SKM-1 (cell line): ENCODE measurements around the gene C9orf50.
"Not testable (repeated sequence)": the region's sequence is repeated elsewhere in the genome, so short reads cannot be mapped to it uniquely, and the experiment has no call there.

Experiments
- DNase-seq: peaks from one replicate; lab custom pipeline; 2025; ENCODE audit not compliant: unreplicated experiment; lab: John Stamatoyannopoulos, UW

Gene C9orf50

DNA sequence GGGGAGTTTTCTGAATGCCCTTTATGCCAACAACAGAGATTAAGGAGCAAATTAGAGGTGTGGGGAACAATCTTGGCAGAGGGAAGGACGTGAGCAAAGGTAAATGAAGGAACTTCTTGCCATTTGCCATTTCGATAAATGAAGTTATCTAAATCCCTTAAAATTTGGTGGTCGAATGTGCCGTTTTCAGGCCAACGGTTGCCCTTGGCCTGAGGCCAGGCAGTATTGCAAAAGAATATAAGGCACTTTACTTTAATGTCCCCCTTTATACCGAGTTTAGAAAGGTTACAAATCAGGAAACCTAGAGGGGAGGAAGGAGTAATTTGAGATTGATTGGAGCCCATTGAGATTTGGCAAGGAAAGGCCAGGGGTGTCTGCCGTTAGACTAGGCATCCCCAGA lies 26.3 kb downstream of the C9orf50 start:
- no peak for DNase-seq

- not testable (repeated sequence) for DNase-seq
Observed at GRCh38 chr9:129592790-129593189, 28.1 kb downstream of the C9orf50 start.

- DNase-seq, result no peak
Observed at GRCh38 chr9:129591916-129592315, 29.0 kb downstream of the C9orf50 start.

DNA sequence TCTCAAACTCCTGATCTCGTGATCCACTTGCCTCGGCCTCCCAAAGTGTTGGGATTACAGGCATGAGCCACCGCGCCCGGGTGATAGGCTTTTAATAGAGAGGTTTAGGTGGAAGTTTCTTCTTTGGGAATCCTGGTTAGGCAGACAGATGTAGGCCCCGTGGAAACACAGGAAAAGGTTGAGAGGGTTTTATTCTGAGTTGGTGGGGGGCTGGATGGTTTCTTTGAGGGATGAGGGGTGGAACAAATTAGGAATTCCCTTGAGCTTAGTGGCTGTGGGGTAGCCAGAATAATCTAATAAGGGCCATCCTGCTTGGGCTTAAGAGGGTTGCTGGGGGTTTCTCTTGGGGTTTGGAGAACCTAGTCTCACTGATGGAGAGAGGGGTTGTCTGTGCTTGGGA lies 30.4 kb downstream of the C9orf50 start:
- DNase-seq, result no peak

GRCh38 chr9:129587487-129588262 lies 33.2 kb downstream of the C9orf50 start:
- no peak for DNase-seq

DNA sequence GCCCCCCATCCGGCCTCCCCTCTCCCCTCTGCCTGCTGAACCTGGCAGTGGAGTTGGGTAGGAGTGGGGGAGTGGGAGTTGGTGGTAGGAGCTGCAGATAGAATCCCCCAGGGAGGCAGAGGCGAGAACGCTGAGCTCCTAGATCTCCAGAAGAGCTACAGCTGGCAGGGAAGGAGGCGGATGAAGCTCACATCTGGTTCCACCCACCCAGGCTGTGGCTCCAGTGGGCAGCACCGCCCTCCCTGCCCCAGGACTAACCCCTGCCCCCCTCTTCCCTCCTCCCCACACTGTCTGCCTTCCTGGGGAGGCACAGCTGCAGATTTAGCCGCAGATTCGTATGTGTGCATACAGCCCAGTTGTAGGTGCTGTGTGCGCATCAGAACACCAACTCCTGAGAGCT lies 34.2 kb downstream of the C9orf50 start:
- DNase-seq, result no peak

DNA sequence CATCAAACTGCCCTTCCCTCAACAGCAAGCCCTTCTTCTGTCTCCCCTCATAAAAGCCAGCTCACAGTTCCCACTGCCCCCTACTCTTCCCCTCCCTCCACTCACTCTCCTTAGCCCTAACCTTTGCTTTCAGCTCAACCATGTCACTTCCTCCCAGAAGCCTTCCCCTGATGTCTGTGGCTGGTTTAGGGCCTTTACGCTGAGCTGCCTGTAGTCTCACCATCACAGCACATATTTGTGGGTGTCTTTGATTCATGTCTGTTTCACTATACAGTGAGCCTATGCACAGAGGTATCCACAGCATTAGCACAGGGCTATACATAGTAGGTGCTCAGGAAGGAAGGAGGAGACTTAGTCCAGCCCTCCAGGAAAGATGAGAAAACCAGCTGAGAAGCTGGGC lies 34.7 kb downstream of the C9orf50 start:
- no peak for DNase-seq

- no peak for DNase-seq
Observed at GRCh38 chr9:129585352-129585751, 35.5 kb downstream of the C9orf50 start.

GRCh38 chr9:129584136-129584535 lies 36.8 kb downstream of the C9orf50 start:
- peak; percentile 81 for DNase-seq

DNA sequence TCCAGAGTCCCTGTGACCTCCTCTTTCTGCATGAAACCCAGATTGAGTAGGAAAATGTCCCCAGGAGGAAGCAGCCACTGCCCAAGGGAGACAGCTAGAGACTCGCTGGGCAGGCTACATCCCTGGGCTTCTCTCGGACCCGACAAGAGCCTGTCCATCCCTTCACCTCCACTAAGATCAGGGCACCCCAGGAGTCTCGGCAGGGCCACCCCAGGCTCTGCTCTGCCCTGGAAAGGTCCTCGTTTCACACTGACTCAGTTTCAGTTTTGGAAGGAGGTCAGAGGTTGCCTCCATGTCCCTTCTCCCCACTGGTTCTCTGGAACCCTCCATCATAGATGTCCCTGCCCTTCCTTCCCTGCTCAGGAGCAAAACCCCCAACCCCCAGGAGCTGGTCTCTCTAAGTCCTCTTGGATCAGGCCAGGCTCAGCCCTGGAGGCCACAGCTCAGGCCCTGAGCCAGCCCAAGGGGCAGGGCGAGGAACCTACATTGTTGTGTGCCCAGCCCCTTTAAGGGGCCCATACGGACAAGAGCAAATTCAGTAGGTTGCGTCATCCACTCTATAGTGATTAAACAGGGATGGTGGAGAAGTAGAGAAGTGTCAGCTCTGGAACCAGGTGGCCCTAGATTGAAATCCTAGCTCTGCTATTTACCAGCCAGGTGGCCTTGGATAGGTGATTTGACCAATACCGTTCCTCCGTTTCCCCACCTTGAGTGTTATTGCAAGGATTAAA lies 37.4 kb downstream of the C9orf50 start:
- DNase-seq, result peak; percentile 43

DNA sequence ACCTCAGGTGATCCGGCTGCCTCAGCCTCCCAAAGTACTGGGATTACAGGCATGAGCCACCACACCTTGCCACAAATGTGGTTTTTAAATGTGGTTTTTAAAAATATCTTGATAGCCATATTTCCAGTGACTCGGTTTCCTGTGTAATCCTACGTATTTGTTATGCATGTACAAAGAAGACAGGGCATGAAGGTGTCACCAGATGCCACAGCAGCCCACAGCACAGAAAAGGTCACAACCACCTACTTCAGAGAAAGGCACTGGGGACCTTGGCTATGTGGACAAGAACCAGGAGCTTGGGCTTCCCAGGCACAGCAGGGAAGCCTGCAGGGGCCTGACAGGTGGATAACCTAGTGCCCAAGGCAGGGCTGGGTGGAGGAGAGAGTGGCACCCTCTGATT lies 38.0 kb downstream of the C9orf50 start:
- no peak for DNase-seq

DNA sequence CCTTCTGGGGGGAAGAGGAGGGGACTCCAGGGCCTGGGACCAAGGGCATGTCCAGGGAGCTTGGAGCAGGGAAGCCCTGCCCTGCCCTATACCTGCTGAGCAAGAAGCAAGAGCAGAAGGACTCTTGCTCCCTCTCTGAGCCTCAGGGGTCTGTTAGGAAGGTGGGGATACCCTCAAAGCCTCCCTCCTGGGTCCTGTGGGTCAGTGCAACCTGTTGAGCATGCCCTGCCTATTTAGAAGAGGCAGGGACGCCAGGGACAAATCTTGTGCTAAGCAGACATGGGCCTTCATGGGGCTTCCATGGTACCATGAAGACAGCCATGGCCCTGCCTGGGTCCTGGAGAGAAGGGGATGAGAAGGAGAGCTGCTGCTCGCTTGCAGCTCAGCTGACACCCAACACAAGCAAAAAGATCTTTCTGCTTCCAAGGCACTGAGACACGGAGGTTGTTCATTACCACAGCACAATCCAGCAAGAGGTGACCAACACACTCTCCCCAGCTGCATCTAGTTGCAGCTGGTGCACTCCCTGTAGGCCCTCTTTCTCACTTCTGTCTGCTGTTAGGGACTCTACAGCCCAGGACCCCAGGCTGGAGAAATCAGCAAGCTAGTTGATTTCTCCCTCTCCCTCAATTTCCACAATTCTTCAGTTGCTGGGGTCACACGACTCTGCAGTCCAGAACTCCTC lies 39.3 kb downstream of the C9orf50 start:
- no peak for DNase-seq

DNA sequence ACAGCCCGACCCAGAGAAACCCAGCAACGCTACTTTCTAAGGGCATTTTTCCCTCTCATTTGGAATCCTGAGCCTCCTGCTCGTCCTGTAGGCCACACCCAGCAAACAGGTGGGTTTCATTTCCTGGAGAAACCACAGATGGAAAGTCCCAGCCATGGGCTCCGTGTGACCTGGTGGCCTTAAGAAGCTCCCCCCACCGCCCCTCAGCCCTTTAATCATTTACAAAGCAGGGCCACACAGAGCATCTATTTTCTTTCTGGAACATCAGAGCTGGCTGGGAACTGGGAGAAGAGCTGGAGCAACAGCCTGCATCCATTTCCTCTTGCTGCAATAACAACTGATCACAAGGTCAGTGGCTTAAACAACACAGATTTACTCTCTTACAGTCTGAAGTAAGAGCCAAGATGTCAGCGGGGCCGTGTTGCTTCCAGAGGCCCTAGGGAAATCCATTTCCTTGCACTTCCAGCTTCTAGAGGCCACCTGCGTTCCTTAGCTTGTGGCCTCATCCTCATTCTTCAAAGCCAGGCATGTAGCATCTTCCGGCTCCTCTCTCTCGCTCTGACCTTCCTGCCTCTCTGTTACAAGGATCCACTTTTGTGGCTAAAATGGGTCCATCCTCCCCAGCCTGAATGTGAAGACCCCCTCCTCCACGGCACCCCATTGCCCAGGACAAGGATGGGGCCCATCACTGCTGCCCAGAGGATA lies 40.5 kb downstream of the C9orf50 start:
- DNase-seq, result no peak

DNA sequence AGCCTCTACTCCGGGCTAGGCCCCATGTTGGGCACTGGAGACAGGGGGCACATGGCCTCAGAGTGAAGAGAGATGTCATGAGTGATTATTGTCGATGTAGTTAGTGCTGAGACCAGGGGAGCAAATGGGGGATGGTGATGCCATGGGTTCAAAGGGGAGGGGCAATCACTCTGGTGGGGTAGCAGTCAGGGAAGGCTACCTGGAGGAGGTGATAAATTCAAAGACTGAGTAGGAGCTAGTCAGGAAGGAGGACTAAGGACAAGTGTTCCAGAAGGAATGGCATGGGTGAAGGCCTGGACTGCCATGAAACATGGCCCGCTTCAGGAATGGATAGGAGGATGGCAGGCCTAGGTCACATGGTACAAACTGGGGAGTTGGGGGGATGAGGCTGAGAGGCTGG lies 41.6 kb downstream of the C9orf50 start:
- no peak for DNase-seq

- DNase-seq, result no peak
Observed at GRCh38 chr9:129576546-129577543, 44.1 kb downstream of the C9orf50 start.

DNA sequence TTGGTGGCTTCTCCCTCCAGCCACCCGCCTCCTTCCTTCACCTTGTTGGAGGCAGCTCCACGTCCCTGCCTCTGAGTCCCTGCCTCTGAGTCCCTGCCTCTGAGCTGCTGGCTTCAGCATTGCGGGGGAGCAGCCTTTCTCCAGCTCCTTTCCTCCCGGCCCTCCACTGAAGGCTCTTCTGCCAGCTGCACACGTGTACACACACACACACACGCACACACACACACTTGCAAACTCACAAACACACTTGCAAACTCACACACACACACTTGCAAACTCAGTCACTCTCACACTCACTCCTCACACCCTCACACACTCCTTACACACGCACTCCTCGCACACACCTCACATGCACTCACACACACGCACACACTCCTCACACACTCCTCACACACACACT lies 45.1 kb downstream of the C9orf50 start:
- no peak for DNase-seq

GRCh38 chr9:129574911-129575585 lies 45.9 kb downstream of the C9orf50 start:
- DNase-seq, result no peak

DNA sequence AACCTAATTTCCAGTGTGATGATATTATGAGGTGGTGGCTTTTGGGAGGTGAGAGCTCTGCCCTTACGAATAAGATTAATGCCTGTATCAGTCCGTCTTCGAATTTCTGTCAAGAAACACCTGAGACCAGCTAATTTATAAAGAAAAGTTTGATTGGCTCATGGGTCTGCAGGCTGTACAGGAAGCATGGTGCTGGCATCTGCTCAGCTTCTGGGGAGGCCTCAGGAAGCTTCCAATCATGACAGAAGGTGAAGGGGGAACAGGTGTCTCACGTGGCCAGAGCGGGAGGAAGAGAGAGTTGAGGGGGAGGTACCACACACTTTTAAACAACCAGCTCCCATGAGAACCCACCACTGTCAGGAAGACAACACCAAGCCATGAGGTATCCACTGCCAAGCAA lies 46.9 kb downstream of the C9orf50 start:
- no peak for DNase-seq

GRCh38 chr9:129572517-129572916 lies 48.4 kb downstream of the C9orf50 start:
- DNase-seq, result no peak

- DNase-seq, result no peak
Observed at GRCh38 chr9:129572052-129572425, 48.9 kb downstream of the C9orf50 start.
